GM23338 (cell line): ENCODE data around the gene RESP18. TPM values are rescaled to one million over a fixed set of nuclear protein-coding genes. Genes with fewer than 3 reads are reported as not detected.

Source experiments
- ATAC-seq: fragments of 200-7000 bp; cut with Tn5 transposase; 3 replicates; pipeline ENCODE4 v1.9.1; 2020
- DNase-seq: peaks from one replicate; pipeline ENCODE4 v3.0.0-alpha.2; 2015; ENCODE audit warnings: low spot score
- H2AFZ ChIP-seq: fragments of 200-600 bp; sonication (generic); 2 replicates; pipeline ENCODE4 v1.8.0; 2016; ENCODE audit warnings: antibody characterized with exemption, mild to moderate bottlenecking, moderate library complexity
- H3F3A ChIP-seq: fragments of 200-600 bp; sonication (generic); replicated peaks from 2 replicates; pipeline ENCODE4 v1.8.0; 2017; ENCODE audit warnings: antibody characterized with exemption, mixed run types, low read depth
- H3K27ac ChIP-seq: fragments of 200-600 bp; sonication (generic); 2 replicates; pipeline ENCODE4 v1.6.1; 2016; ENCODE audit warnings: low read depth
- H3K27me3 ChIP-seq: fragments of 200-600 bp; sonication (generic); 2 replicates; pipeline ENCODE4 v1.8.0; 2016; ENCODE audit warnings: mild to moderate bottlenecking, mixed run types, moderate library complexity; ENCODE audit not compliant: insufficient read depth
- H3K36me3 ChIP-seq: fragments of 200-600 bp; sonication (generic); 2 replicates; pipeline ENCODE4 v1.8.0; 2016; ENCODE audit warnings: mild to moderate bottlenecking; ENCODE audit not compliant: insufficient read depth
- H3K4me1 ChIP-seq: fragments of 200-600 bp; sonication (generic); 2 replicates; pipeline ENCODE4 v1.8.0; 2016; ENCODE audit warnings: mild to moderate bottlenecking, moderate library complexity; ENCODE audit not compliant: insufficient read depth
- H3K4me2 ChIP-seq: fragments of 200-600 bp; sonication (generic); 2 replicates; pipeline ENCODE4 v1.7.1; 2017; ENCODE audit warnings: mixed run types
- H3K4me3 ChIP-seq: fragments of 200-600 bp; sonication (generic); 2 replicates; pipeline ENCODE4 v1.6.1; 2016; ENCODE audit warnings: mixed run types
- H3K79me2 ChIP-seq: fragments of 200-600 bp; sonication (generic); replicated peaks from 2 replicates; pipeline ENCODE4 v1.8.0; 2017; ENCODE audit warnings: mild to moderate bottlenecking; ENCODE audit not compliant: insufficient read depth
- H3K9me2 ChIP-seq: fragments of 200-600 bp; sonication (generic); 2 replicates; pipeline ENCODE4 v1.8.0; 2017; ENCODE audit not compliant: insufficient read depth
- H4K20me1 ChIP-seq: fragments of 200-600 bp; sonication (generic); replicated peaks from 2 replicates; pipeline ENCODE4 v1.8.0; 2017; ENCODE audit warnings: mild to moderate bottlenecking; ENCODE audit not compliant: insufficient read depth
- H3K27ac Mint-ChIP-seq: 2 replicates; pipeline ENCODE4 v1.8.0; 2020; ENCODE audit warnings: inconsistent platforms, mild to moderate bottlenecking, moderate library complexity, mixed read lengths
- H3K27me3 Mint-ChIP-seq: 3 replicates; pipeline ENCODE4 v1.8.0; 2022; ENCODE audit warnings: low read depth, mild to moderate bottlenecking, moderate library complexity, mixed read lengths, inconsistent platforms; ENCODE audit not compliant: insufficient read depth, poor library complexity
- H3K36me3 Mint-ChIP-seq: 3 replicates; pipeline ENCODE4 v1.8.0; 2021; ENCODE audit warnings: low read depth, mild to moderate bottlenecking, inconsistent platforms, moderate library complexity, mixed read lengths
- H3K4me1 Mint-ChIP-seq: 3 replicates; pipeline ENCODE4 v1.8.0; 2020; ENCODE audit warnings: mild to moderate bottlenecking, inconsistent platforms, mixed read lengths
- H3K4me3 Mint-ChIP-seq: 3 replicates; pipeline ENCODE4 v1.8.0; 2021; ENCODE audit warnings: moderate library complexity, mild to moderate bottlenecking, inconsistent platforms, mixed read lengths
- H3K9me3 Mint-ChIP-seq: 3 replicates; pipeline ENCODE4 v1.8.0; 2020; ENCODE audit warnings: moderate library complexity, mild to moderate bottlenecking, inconsistent platforms, mixed read lengths
- CREB1 ChIP-seq: fragments of 250-450 bp; sonication (Bioruptor Pico); IDR thresholded peaks from 2 replicates; pipeline ENCODE4 v1.5.0; 2020; ENCODE audit warnings: low read depth, mild to moderate bottlenecking, moderate library complexity
- ETS1 ChIP-seq: IDR thresholded peaks from 2 replicates; pipeline ENCODE4 v1.6.1; 2016; ENCODE audit warnings: antibody characterized with exemption
- EZH2 ChIP-seq: fragments of 200-600 bp; sonication (generic); IDR thresholded peaks from one replicate; pipeline ENCODE4 v1.8.0; 2017; ENCODE audit warnings: antibody characterized with exemption, mild to moderate bottlenecking, low read depth; ENCODE audit not compliant: unreplicated experiment
- EZH2phosphoT487 ChIP-seq: fragments of 200-600 bp; sonication (generic); IDR thresholded peaks from one replicate; pipeline ENCODE4 v1.8.1; 2018; ENCODE audit warnings: antibody characterized with exemption; ENCODE audit not compliant: unreplicated experiment
- JUNB ChIP-seq: IDR thresholded peaks from one replicate; pipeline ENCODE4 v1.6.1; 2016; ENCODE audit warnings: antibody characterized with exemption; ENCODE audit not compliant: unreplicated experiment
- NANOG ChIP-seq: IDR thresholded peaks from 2 replicates; pipeline ENCODE4 v1.6.1; 2016; ENCODE audit warnings: antibody characterized with exemption, borderline replicate concordance
- POLR2AphosphoS5 ChIP-seq: IDR thresholded peaks from 2 replicates; pipeline ENCODE4 v1.6.1; 2016; ENCODE audit warnings: antibody characterized with exemption, low read depth
- REST ChIP-seq: IDR thresholded peaks from one replicate; pipeline ENCODE4 v1.6.1; 2018; ENCODE audit warnings: antibody characterized with exemption; ENCODE audit not compliant: unreplicated experiment
- STAT1 ChIP-seq: IDR thresholded peaks from one replicate; pipeline ENCODE4 v1.6.1; 2016; ENCODE audit warnings: antibody characterized with exemption; ENCODE audit not compliant: unreplicated experiment
- ZNF331 ChIP-seq: fragments of 250-450 bp; sonication (Bioruptor Pico); IDR thresholded peaks from 2 replicates; pipeline ENCODE4 v1.5.0; 2020; ENCODE audit warnings: low read depth, mild to moderate bottlenecking, moderate library complexity
- ZNF462 ChIP-seq: fragments of 250-450 bp; sonication (Bioruptor Pico); IDR thresholded peaks from 2 replicates; pipeline ENCODE4 v1.5.0; 2020; ENCODE audit warnings: mild to moderate bottlenecking, moderate library complexity
- polyA plus RNA-seq: library from polyadenylated mRNA; unstranded; fragments of >200 nt; fragmentation: Nextera tagmentation; extraction: Ambion mirVana; gene quantifications from 2 replicates; pipeline ENCODE4 v1.2.1, GENCODE V29; 2016
- total RNA-seq: library from RNA; depleted of rRNA; stranded (reverse); fragments of >200 nt; shearing (Covaris generic); gene quantifications from 2 replicates; pipeline ENCODE4 v1.2.3, GENCODE V29; 2014
- TF ChIP-seq, protein P1 (sequence below), 2 experiments: fragments of 200-600 bp in 1 of 2; sonication (generic) in 1 of 2; conservative IDR thresholded peaks; 2 replicates each; pipeline versions ENCODE4 v1.5.1 to v1.6.1; 2016 to 2017; ENCODE audit warnings: antibody characterized with exemption in 2 of 2, low read depth in 2 of 2, mild to moderate bottlenecking in 2 of 2, moderate library complexity in 1 of 2

Gene RESP18
- total and polyA plus RNA-seq, 2 experiments from 2014 or later = not detected

DNA sequence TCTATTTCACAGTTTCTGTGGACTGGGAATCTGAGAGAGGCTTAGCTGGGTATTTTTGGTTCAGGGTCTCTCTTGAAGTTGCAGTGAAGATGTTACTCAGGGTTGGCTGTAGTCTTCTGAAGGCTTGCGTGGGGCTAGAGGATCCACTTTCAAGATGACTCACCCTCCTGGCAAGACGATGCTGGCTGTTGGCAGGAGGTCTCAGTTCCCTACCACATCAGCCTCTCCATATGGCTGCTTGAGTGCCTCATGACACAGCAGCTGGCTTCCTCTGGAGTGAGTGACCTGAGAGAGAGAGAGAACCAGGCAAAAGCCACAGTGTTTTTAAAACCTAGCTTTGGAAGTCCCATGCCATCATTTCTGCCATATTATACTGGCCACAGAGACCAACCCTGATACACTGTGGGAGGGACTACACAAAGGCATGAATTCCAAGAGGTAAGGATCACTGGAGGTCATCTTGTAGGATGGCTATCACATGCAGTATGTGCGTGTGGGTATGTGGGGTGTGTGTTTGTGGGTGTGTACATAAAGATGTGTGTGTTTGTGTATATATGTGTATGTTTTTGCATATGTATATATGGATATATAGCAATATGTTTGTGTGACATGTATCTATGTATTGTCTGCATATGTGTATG lies 30.1 kb upstream of the RESP18 start:
- H3K27ac Mint-ChIP-seq = no peak overlapping the region
- H3K9me2 ChIP-seq = no peaks in the 10 kb centered on the region
- H3K27me3 ChIP-seq = peaks cover 37% of the 10 kb centered on the region
- H2AFZ ChIP-seq = no peak overlapping the region
- peaks cover 38% of the 10 kb centered on the region for H3K27me3 Mint-ChIP-seq
- peaks cover 5% of the 10 kb centered on the region for H3K4me1 Mint-ChIP-seq
- ATAC-seq = no peak
- H3K4me1 ChIP-seq = no peaks in the 10 kb centered on the region
- H3F3A ChIP-seq = no peaks in the 10 kb centered on the region
- H3K4me3 ChIP-seq = no peak overlapping the region
- no peaks in the 10 kb centered on the region for H3K36me3 ChIP-seq
- no peak overlapping the region for H3K4me2 ChIP-seq
- no peaks in the 10 kb centered on the region for H3K79me2 ChIP-seq
- no peaks in the 10 kb centered on the region for H4K20me1 ChIP-seq
- no peak overlapping the region for H3K4me3 Mint-ChIP-seq
- no peak overlapping the region for H3K27ac ChIP-seq
- no peak for DNase-seq
- H3K9me3 Mint-ChIP-seq = no peaks in the 10 kb centered on the region
- TF ChIP-seq ZNF331 (CRISPR knock-in tag) (no peak), JUNB (no peak), REST (no peak), ETS1 (no peak), EZH2phosphoT487 (no peak), POLR2AphosphoS5 (no peak), CREB1 (CRISPR knock-in tag) (no peak), NANOG (no peak), STAT1 (no peak), ZNF462 (CRISPR knock-in tag) (no peak), EZH2 (no peak)
- TF ChIP-seq, protein P1, sequence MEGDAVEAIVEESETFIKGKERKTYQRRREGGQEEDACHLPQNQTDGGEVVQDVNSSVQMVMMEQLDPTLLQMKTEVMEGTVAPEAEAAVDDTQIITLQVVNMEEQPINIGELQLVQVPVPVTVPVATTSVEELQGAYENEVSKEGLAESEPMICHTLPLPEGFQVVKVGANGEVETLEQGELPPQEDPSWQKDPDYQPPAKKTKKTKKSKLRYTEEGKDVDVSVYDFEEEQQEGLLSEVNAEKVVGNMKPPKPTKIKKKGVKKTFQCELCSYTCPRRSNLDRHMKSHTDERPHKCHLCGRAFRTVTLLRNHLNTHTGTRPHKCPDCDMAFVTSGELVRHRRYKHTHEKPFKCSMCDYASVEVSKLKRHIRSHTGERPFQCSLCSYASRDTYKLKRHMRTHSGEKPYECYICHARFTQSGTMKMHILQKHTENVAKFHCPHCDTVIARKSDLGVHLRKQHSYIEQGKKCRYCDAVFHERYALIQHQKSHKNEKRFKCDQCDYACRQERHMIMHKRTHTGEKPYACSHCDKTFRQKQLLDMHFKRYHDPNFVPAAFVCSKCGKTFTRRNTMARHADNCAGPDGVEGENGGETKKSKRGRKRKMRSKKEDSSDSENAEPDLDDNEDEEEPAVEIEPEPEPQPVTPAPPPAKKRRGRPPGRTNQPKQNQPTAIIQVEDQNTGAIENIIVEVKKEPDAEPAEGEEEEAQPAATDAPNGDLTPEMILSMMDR (conservative IDR thresholded peaks at IDR 0.05; ENCODE audit: low read depth in 2 of 2) = no peak
- no peaks in the 10 kb centered on the region for H3K36me3 Mint-ChIP-seq
